ENCODE measurements around the gene ZNF574. TPM values are rescaled to one million over a fixed set of nuclear protein-coding genes. Genes with fewer than 3 reads are reported as not detected.
A peak's percentile ranks its signal among the peaks of the same experiment; 100 is the strongest.

ZNF574 gene
- total RNA-seq, 1 donor from 2014 or later, result 20.0 TPM

DNA sequence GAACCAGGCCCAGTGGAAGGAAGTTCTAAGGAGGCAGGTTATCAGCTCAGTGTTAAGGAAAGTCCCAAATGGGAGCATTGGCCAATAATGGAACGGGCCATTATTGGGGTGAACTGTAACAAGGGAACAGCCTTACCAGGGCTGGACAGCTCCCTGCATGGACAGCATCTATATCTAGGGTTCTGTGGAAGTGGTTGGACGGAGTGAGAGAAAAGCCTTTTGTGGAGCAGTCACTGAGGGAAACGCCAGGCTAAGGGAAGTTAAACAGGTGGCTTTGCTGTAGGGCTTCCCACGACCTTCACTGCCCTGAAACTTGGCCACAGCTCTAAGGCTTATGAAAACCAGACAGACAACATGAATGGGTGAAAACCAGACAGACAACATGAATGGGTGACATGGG, 39.3 kb downstream of the ZNF574 start:
- Mint-ChIP-seq H3K27me3 (ENCODE audit: low read depth, unreplicated experiment) (no peaks in the 10 kb centered on the region), H3K4me1 (ENCODE audit: low read depth, unreplicated experiment) (peaks cover 46% of the 10 kb centered on the region), H3K4me3 (ENCODE audit: unreplicated experiment) (no peak overlapping the region), H3K27ac (ENCODE audit: unreplicated experiment) (peak overlapping the region; percentile 13), H3K9me3 (ENCODE audit: unreplicated experiment) (no peaks in the 10 kb centered on the region), H3K36me3 (ENCODE audit: low read depth, unreplicated experiment) (peaks cover 2% of the 10 kb centered on the region)
- Histone ChIP-seq H3K4me2 (ENCODE audit: low read length) (no peak overlapping the region), H3K36me3 (ENCODE audit: insufficient read depth, low read length) (peaks cover 4% of the 10 kb centered on the region), H3K27ac (ENCODE audit: low read depth, low read length) (no peak overlapping the region), H3K4me3 (ENCODE audit: insufficient read depth, low read depth, low read length) (no peak overlapping the region), H3K9me3 (ENCODE audit: insufficient read depth, low read depth, low read length) (no peaks in the 10 kb centered on the region), H3K79me2 (ENCODE audit: insufficient read depth, low read length) (no peaks in the 10 kb centered on the region), H3K27me3 (ENCODE audit: insufficient read depth, low read length) (no peaks in the 10 kb centered on the region), H2AFZ (ENCODE audit: low read depth, low read length) (no peak overlapping the region), H3K9ac (ENCODE audit: low read length) (no peak overlapping the region), H3K4me1 (ENCODE audit: insufficient read depth, low read length) (peaks cover 45% of the 10 kb centered on the region), H4K20me1 (ENCODE audit: insufficient read depth, low read length) (no peaks in the 10 kb centered on the region)
- TF ChIP-seq EZH2 (IDR thresholded peaks at IDR 0.05; ENCODE audit: insufficient read depth, low read length), result no peak
- TF ChIP-seq, protein P1, sequence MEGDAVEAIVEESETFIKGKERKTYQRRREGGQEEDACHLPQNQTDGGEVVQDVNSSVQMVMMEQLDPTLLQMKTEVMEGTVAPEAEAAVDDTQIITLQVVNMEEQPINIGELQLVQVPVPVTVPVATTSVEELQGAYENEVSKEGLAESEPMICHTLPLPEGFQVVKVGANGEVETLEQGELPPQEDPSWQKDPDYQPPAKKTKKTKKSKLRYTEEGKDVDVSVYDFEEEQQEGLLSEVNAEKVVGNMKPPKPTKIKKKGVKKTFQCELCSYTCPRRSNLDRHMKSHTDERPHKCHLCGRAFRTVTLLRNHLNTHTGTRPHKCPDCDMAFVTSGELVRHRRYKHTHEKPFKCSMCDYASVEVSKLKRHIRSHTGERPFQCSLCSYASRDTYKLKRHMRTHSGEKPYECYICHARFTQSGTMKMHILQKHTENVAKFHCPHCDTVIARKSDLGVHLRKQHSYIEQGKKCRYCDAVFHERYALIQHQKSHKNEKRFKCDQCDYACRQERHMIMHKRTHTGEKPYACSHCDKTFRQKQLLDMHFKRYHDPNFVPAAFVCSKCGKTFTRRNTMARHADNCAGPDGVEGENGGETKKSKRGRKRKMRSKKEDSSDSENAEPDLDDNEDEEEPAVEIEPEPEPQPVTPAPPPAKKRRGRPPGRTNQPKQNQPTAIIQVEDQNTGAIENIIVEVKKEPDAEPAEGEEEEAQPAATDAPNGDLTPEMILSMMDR (IDR thresholded peaks at IDR 0.05; ENCODE audit: insufficient read depth, low read depth, low read length), result no peak
- FAIRE-seq, result no peak
- no peak for DNase-seq (ENCODE audit: low read depth)

DNA sequence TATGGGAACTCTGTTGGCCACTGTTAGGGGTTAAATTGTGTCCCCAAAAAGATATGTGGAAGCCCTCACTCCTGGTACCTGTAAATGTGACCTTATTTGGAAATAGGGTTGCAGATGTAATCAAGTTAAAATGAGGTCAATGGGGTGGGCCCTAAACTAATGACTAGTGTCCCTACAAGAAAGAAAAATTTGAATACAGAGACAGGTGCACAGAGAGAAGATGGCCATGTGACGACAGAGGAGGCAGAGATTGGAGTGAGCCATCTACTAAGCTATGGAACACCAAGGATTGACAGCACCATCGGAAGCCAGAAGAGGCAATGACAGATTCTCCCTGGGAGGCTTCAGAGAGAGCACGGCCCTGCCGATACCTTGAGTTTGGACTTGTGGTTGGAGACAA, 39.7 kb downstream of the ZNF574 start:
- H3K27me3 ChIP-seq (ENCODE audit: insufficient read depth, low read length), result no peaks in the 10 kb centered on the region
- H3K4me1 Mint-ChIP-seq (ENCODE audit: low read depth, unreplicated experiment), result peaks cover 50% of the 10 kb centered on the region

More for the DNA sequence above, 39.7 kb downstream of the ZNF574 start:
- peaks cover 45% of the 10 kb centered on the region for H3K4me1 ChIP-seq (ENCODE audit: insufficient read depth, low read length)
- no peaks in the 10 kb centered on the region for H3K79me2 ChIP-seq (ENCODE audit: insufficient read depth, low read length)
- Mint-ChIP-seq H3K27ac (ENCODE audit: unreplicated experiment) (peak overlapping the region; percentile 22), H3K36me3 (ENCODE audit: low read depth, unreplicated experiment) (peaks cover 2% of the 10 kb centered on the region), H3K27me3 (ENCODE audit: low read depth, unreplicated experiment) (no peaks in the 10 kb centered on the region), H3K4me3 (ENCODE audit: unreplicated experiment) (no peak overlapping the region), H3K9me3 (ENCODE audit: unreplicated experiment) (no peaks in the 10 kb centered on the region)
- FAIRE-seq (no peak), DNase-seq (ENCODE audit: low read depth) (no peak)
- H3K27ac ChIP-seq (ENCODE audit: low read depth, low read length), result no peak overlapping the region
- peaks cover 4% of the 10 kb centered on the region for H3K36me3 ChIP-seq (ENCODE audit: insufficient read depth, low read length)
- no peak overlapping the region for H3K9ac ChIP-seq (ENCODE audit: low read length)
- H3K4me3 ChIP-seq (ENCODE audit: insufficient read depth, low read depth, low read length), result no peak overlapping the region
- H3K9me3 ChIP-seq (ENCODE audit: insufficient read depth, low read depth, low read length), result no peaks in the 10 kb centered on the region
- H4K20me1 ChIP-seq (ENCODE audit: insufficient read depth, low read length), result no peaks in the 10 kb centered on the region
- no peak overlapping the region for H3K4me2 ChIP-seq (ENCODE audit: low read length)
- TF ChIP-seq EZH2 (IDR thresholded peaks at IDR 0.05; ENCODE audit: insufficient read depth, low read length), result no peak
- TF ChIP-seq, protein P1 (IDR thresholded peaks at IDR 0.05; ENCODE audit: insufficient read depth, low read depth, low read length), result no peak
- no peak overlapping the region for H2AFZ ChIP-seq (ENCODE audit: low read depth, low read length)

All from astrocyte (in vitro differentiated cells and primary cell).